Kidney epithelial cell (primary cell): Measurements from ENCODE around the gene NDUFS7. TPM values are rescaled to one million over a fixed set of nuclear protein-coding genes. Genes with fewer than 3 reads are reported as not detected.

ENCODE experiments used
- DNase-seq: peaks from one replicate; pipeline ENCODE4 v3.0.0-alpha.2; 2010; ENCODE audit warnings: low read depth
- H3K27me3 ChIP-seq: 2 replicates; pipeline ENCODE4 v1.6.0; 2011; ENCODE audit warnings: low read length; ENCODE audit not compliant: control insufficient read depth, insufficient read depth
- H3K36me3 ChIP-seq: 2 replicates; pipeline ENCODE4 v1.5.1; 2011; ENCODE audit warnings: low read length; ENCODE audit not compliant: control insufficient read depth, insufficient read depth
- H3K4me3 ChIP-seq: 2 replicates; pipeline ENCODE4 v1.5.1; 2011; ENCODE audit warnings: low read depth, mild to moderate bottlenecking, control low read depth, low read length
- CTCF ChIP-seq: IDR thresholded peaks from 2 replicates; pipeline ENCODE4 v1.5.1; 2011; ENCODE audit warnings: mild to moderate bottlenecking, moderate library complexity, low read length, control low read depth, inconsistent platforms; ENCODE audit not compliant: insufficient read depth, poor library complexity, severe bottlenecking
- total RNA-seq: library from RNA; depleted of rRNA; stranded (reverse); fragments of >200 nt; gene quantifications from 2 replicates; pipeline ENCODE4 v1.2.3, GENCODE V29; 2015

Gene NDUFS7
- total RNA-seq, 1 donor from 2014 or later = 189 TPM

- Histone ChIP-seq H3K4me3 (peak within 1 kb of the TSS; percentile 64), H3K27me3 (no peaks in the 10 kb centered on the region), H3K36me3 (no peaks in the 10 kb centered on the region)
- DNase-seq = no peak
- peak; percentile 7 for TF ChIP-seq CTCF
Observed at GRCh38 chr19:1401138-1401888, 17.6 kb downstream of the NDUFS7 start, which contains the start of gene GAMT. GAMT (minus strand) TSS chr19:1401542; CDS start chr19:1401476, 66 bp downstream.

GRCh38 chr19:1401889-1402217, 18.1 kb downstream of the NDUFS7 start:
- Histone ChIP-seq H3K36me3 (no peaks in the 10 kb centered on the region), H3K27me3 (no peaks in the 10 kb centered on the region), H3K4me3 (peak overlapping the region; percentile 64)
- no peak for TF ChIP-seq CTCF
- DNase-seq = no peak

GRCh38 chr19:1402411-1403070, 18.8 kb downstream of the NDUFS7 start:
- Histone ChIP-seq H3K27me3 (no peaks in the 10 kb centered on the region), H3K36me3 (no peaks in the 10 kb centered on the region), H3K4me3 (no peak overlapping the region)
- no peak for DNase-seq
- no peak for TF ChIP-seq CTCF

GRCh38 chr19:1406774-1407527, 23.2 kb downstream of the NDUFS7 start:
- H3K27me3 ChIP-seq = no peaks in the 10 kb centered on the region
- TF ChIP-seq CTCF = peak; percentile 43

GRCh38 chr19:1407528-1408299, 24.0 kb downstream of the NDUFS7 start, which contains the start of gene DAZAP1:
DAZAP1 (plus strand) TSS chr19:1407586; CDS start chr19:1407774, 188 bp downstream.
- Histone ChIP-seq H3K36me3 (peaks cover 1% of the 10 kb centered on the region), H3K4me3 (peak within 1 kb of the TSS; percentile 69), H3K27me3 (no peaks in the 10 kb centered on the region)
- TF ChIP-seq CTCF = no peak
- no peak for DNase-seq

More at GRCh38 chr19:1406774-1407527, 23.2 kb downstream of the NDUFS7 start:
- Histone ChIP-seq H3K36me3 (peaks cover 1% of the 10 kb centered on the region), H3K4me3 (peak overlapping the region; percentile 41)
- peak; percentile 82 for DNase-seq
